Measurements from ENCODE around the gene CDCA7.
"Not testable (repeated sequence)": the region's sequence is repeated elsewhere in the genome, so short reads cannot be mapped to it uniquely, and the experiment has no call there.

CDCA7 gene

DNA sequence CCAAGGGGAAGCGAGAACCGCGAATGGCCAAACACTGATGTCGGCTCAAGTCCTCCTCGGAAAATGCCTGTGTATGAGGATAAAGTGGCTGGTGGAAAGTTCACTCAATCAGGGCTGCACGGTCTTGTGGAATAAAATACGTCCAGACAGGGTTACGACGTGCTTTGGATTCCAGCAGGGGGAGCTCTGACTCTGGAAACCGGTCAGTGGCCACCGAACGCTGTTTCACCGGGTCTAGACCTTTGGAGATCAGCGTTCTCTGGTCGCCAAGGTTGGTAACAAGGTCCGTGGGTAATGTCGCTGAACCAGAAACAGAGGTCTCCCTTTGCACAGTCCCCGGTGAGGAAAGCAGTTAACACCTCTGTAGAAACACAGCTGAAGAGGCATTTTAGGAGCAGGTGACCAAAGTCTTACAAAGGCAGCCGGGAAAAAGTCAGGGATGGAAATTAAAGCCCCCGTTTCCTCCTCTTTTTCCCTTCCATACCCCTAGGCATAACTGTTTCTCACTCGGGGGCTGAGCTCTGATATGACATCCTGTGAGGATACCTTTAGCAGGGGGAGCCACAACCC is 47.8 kb downstream of the CDCA7 start:
- DNase-seq = peak in 48 of 51 donors; percentile 2 to 80 (median 48)

DNA sequence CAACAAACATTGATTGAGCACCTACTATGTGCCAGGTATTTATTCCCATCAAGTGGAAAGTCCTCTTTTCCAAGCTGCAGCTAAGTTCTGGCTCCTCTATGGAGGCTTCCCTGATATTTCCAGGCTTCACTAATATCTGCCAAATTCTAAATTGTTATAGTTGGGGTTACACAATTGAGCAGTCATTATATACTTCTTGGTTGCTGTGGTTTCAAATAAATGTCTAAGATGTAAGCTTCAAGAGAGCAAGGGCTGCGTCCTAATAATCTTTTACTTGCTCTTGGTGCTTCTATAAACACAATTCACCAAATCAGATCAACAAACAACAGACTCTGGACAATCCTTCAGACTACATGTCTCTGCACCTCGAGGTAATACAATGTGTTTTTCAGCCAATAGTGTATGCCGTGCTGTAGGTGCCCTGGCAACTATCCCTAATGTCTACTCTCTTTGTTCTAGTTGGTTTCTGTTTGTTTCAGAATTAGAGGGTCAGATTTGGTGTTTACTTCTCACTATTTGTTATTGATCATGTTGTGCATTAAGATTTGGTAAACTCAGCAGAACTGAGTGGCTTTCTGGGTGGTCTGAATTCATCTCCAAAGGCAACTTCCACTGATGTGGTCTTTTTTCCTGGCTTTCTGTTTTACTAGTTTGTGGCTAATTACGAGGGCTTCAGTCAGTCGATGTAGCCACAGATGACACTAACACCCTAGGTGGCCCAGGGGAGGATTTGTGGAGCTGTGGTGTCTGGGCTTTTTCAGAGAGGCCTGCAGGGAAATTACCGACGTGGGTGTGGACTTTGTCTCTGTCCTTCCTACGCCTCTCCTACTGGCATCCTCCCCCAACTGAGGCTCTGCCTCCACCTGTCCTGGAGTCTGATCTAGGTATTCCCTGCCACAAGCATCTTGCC is 50.4 kb downstream of the CDCA7 start:
- DNase-seq = no peak

- DNase-seq = no peak
These were observed 52.5 kb downstream of the CDCA7 start for GRCh38 chr2:173407176-173407575.

GRCh38 chr2:173407646-173408045 is 53.0 kb downstream of the CDCA7 start:
- no peak for DNase-seq

DNA sequence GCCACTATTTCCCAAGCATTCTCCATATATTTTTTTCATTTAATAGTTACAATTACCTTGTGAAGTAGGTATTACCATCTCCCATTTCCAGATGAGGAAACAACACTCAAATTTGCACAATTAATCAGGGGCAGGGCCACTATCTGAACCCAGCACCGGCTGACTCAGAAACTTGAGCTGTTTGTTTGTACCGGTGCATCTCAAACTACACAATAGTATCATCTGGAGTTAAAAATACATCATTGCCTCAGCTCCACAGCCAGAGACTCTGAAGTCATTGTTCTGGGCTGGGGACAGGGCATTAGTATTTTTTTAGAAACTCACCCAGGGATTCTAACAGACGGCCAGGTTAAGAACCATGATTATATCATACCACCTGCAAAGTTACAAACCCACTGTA is 55.9 kb downstream of the CDCA7 start:
- DNase-seq = no peak

DNA sequence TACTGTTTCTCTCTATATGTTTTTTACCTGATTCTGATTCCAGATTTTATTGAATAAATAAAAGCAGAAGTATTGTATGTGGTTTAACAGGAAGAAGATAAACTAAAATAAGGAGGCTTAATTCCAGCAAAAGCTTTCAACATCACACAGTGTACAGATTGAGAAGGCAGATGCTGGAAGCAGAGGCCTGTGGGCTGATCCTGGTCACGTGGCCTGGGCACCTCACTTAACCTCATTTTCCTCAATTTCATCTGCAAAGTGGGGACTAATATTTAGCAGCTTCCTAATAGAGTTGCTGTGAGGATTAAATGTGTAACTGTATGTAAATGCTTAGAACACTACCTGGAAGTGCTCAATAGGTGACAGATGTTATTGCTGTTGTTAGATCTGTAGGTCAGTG is 58.0 kb downstream of the CDCA7 start:
- no peak for DNase-seq

DNA sequence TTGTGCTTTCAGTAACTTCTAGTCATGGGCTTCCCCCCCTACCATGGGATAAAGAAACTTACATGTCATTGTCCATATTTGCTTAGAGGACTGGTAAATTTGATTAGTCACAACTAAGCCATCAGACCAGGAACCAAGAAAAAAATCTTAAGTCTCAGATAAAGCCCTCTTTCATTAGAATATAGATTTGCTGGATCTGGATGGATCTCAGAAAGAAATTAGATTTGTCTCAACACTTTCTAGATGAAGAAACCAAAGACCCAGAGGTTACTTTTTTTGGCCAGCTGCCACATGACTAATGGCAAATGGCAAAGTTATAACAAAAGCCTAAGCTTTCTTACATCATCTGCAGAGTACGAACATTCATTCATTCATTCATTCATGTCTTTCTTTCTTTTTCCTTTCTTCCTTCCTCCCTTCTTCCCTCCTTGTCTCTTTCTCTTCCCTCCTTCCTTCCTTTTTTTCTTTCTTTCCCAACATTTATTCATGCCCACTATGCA is 60.2 kb downstream of the CDCA7 start:
- DNase-seq = no peak

DNA sequence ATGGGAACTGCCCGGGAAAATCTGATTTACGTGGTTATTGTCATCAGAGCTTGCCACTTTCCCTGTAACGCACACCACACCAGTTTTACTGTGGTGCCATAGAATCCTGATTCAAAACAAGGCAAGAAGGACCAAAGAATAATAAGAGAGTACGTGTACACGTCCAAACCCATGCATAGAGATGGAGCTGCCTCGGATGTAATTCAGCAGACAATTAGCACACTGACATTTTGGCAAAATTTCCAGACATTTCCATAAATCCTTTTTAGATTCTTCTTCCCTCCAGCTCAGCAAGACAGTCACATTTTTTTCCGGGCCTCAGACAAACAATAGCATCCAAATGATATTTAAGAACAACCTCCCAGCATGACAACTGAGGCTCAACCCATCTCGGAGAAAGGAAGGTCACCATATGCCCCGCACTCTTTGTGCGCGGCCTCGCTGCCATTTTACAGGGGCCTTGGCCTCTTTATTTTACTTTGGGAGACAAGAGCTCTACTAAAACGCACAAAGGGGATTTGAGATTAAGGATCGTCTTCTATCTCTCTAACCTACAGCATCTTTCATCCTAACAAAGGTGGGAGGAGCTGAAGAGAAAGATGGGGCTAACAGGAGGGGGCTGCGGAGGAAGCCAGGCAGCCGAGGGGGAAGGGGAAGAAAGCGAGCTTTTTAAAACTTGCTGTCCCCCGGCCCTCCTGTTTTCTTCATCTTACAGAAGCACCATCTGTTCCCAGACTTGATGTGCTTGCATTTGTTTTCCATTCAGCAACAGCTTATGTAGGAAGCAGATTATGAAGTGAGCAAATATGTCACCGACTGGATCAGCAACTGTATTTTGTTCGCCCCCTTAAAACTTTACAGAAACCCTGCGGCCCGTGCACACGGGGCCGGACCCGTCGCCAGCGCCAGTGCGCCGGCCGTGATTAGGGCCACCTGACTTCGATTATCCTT is 61.0 kb downstream of the CDCA7 start:
- no peak for DNase-seq

- DNase-seq = not testable (repeated sequence)
These were observed 61.9 kb downstream of the CDCA7 start for GRCh38 chr2:173416415-173417152.

GRCh38 chr2:173417341-173417740 is 62.7 kb downstream of the CDCA7 start:
- DNase-seq = no peak

GRCh38 chr2:173417802-173418201 is 63.1 kb downstream of the CDCA7 start:
- DNase-seq = no peak

Measured in hypothalamus (tissue), 51 donors.